GM08714 (cell line): ENCODE data around the gene ELMO2.

ENCODE experiments used
- H3K4me3 ChIP-seq: fragments of 200-500 bp; sonication (Bioruptor generic); 2 replicates; pipeline ENCODE4 v1.5.1; 2014; ENCODE audit warnings: mild to moderate bottlenecking, low read length, inconsistent platforms
- ZNF274 ChIP-seq: IDR thresholded peaks from 2 replicates; pipeline ENCODE4 v1.6.1; 2012; ENCODE audit warnings: mild to moderate bottlenecking, low read depth, low read length

Gene ELMO2

DNA sequence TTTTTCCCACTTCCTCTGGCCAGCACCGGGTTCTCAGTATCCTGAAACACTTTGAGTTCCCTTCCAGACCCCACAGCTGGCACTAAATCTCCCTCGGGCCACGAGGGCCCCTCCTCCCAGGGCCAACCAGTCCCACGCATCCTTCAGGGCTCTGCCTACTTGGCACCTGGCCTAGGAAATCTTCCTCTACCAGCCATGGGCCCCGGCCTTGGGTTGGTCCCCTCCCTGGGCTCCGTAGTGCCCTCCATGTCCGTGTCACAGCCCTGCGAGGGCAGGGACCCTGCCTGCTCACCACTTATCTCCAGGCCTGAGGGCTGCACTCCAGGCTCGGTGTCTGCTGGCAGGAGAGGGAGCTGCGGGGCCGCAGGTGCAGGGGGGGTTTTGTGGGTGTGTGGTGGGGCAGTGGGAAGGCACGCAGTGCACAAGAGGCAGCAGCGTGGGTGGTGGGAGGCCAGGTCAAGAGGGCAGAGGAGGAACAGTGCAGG lies 49.3 kb downstream of the ELMO2 start:
- TF ChIP-seq ZNF274, result no peak
- H3K4me3 ChIP-seq, result no peak overlapping the region

- no peak overlapping the region for H3K4me3 ChIP-seq
- TF ChIP-seq ZNF274, result no peak
Measured at GRCh38 chr20:46356195-46357029, 50.0 kb downstream of the ELMO2 start.

DNA sequence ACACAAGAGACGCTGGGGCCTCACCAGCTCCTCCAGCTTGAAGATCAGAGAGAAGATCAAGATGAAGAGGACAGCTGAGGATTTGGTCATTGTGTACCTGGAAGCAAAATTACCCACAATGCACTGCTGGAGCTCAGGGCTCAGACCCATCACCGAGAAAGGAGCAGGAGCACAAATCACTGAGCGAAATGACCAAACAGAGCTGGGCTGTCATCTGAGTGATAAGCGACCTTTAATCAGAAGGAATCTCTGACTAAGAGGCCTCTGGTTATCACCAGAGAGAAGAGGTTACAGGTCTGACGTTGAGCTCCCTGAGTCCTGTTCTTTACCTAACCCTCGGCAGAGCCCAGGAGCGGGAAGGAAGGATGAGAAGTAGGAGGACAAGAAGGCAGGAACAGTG lies 50.6 kb downstream of the ELMO2 start:
- TF ChIP-seq ZNF274, result no peak
- no peak overlapping the region for H3K4me3 ChIP-seq

DNA sequence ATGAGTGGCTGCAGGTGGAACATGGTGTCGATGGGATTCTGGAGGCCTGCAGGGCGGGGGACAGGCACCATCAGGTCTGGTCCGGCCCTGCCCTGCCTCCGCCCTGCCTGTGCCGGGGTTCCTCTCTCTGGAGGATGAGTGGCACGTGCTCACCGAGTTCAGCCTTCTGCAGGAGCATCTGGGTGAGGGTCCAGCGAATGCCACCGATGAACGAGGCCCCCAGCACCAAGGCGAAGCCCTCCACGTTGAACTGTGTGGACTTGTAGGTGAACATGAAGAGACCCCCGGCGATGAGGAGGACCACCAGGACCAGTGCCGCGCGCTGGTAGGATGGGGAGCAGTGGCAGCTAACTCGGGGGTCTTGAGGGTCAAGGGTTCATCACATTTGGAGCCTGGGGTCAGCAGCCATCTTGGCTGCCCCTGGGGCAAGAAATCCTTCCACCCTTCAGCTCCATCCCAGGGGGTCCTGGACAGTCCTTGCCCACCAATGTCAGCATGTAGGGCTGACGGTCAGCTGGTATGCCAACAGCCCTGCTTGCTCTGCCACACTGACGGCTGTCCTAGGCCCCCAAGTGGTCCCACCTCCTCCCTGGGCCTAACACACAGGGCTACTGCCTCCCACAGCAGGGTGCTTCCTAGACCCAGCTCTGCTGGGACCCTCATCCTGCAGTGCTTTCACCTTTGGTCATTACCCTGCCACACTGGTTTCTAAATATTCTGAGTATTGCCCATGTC lies 51.3 kb downstream of the ELMO2 start:
- TF ChIP-seq ZNF274, result no peak
- H3K4me3 ChIP-seq, result no peak overlapping the region

GRCh38 chr20:46354207-46354555 lies 52.2 kb downstream of the ELMO2 start:
- no peak overlapping the region for H3K4me3 ChIP-seq
- TF ChIP-seq ZNF274, result no peak

DNA sequence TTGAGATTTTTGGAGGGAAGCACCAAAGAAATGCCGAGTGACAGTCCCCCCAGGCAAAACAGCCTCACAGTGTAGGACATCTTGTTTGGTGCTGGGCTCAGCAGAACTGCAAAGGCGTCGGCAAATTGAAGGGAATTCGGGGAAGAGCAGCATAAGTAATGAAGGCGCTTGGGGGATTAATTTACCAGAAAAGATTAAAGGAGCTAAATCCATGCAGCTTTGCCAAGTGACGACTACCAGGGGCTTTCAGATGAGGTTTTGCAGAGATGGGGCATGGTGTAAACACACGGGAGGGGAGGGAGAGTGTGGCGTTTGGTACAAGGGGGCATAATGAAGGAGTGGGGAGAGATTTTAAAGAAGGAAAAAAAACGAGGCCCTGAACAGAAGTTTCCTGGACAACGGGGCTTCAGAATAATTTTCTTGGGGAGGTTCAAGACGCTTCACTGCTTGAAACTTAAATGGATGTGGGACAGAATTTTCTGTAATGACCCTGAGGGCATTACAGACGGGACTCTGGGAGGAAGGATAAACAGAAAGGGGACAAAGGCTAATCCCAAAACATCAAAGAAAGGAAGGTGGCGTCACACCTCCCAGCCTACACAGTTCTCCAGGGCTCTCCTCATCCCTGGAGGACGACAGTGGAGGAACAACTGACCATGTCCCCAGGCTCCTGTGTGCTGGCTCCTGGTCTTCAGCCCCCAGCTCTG lies 52.8 kb downstream of the ELMO2 start:
- no peak for TF ChIP-seq ZNF274
- H3K4me3 ChIP-seq, result no peak overlapping the region

- no peak overlapping the region for H3K4me3 ChIP-seq
- no peak for TF ChIP-seq ZNF274
Measured at GRCh38 chr20:46352370-46352938, 54.0 kb downstream of the ELMO2 start.

- no peak for TF ChIP-seq ZNF274
- no peak overlapping the region for H3K4me3 ChIP-seq
Measured at GRCh38 chr20:46351357-46352058, 54.9 kb downstream of the ELMO2 start.

- H3K4me3 ChIP-seq, result no peak overlapping the region
- no peak for TF ChIP-seq ZNF274
Measured at GRCh38 chr20:46350986-46351267, 55.5 kb downstream of the ELMO2 start.

DNA sequence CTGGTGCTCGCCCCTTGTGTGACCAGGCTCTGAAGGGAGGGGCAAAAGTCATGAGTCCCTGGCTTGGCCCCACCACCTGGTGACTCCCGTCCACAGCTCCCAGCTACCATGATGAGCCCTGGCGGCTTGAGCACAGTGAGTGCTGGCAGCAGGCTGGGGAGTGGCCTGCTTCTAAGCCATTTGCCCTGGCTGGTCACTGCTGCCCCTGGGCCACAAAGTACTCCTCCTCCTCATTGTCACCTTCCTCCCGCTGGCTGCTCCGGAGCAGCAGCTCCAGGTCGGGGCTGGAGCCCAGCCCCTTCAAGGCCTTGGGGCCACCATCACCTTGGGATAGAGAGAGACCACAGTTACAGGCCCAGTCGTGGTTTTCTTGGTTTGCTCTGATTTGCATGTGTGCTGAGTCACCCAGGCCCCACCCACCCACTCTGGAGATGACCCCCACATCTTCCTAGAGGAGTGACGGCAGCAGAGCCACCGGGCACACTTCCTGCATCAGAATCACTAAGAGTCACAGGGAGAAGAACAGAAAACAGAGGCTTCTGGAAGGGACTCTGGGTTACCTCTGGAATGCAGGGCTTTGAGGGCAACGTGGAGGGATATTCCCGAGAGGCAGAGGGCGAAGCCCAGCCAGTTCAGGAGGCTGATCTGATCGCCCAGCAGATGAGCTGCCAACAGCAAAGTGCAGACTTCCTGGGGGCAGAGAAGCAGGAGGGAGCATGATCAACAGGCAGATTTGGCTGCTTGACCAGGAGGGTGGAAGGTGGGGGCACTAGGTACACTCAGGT lies 56.0 kb downstream of the ELMO2 start:
- TF ChIP-seq ZNF274, result no peak
- H3K4me3 ChIP-seq, result no peak overlapping the region

DNA sequence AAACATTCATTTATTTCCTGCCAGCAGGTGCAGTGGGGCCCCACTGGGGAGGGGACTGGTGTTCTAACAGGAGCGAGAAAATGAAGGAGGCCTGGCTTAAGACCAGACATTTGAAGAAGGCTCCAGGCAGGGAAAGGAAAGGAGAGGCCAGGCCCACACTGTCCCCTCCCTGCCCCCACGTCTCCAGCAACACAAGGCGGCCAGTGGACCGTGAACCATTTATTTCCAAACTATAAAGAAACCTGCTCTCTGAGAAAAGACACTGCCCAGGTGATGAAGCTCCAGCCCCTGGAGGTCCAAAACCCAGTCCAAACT lies 56.7 kb downstream of the ELMO2 start:
- no peak for TF ChIP-seq ZNF274
- H3K4me3 ChIP-seq, result no peak overlapping the region

DNA sequence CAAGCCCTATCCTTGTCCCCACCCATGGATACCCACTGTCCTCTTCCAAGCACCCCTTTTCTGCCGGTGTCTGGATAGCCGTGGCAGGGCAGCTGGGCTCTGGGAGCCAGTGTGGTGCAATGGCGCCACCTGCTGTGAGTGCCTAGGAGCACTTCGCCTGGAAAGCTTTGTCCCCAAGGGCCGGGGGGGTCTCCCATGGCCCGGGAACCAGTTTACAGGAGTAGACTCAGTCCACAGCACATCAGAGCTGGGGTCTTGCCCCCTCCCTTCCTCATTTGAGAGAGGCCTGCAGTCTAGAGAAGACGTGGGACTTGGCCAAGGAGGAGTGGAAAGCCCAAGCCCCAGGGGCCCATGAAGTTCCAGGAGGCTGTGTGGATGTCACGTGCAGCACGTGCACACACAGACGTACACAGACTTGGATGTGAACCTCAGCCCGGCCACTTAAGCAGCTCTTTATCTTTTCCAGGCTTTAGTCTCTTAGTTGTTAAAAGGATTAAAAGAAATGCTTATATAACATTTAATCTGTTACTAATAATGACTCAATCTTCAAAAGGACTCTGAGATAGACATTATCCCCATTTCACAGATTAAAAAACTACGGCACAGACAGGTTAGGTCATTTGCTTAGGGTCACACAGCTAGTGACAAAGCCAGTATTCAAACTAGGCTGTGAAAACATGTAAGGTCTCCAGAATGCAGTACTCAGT lies 57.2 kb downstream of the ELMO2 start:
- TF ChIP-seq ZNF274, result no peak
- H3K4me3 ChIP-seq, result no peak overlapping the region
